Kidney epithelial cell (primary cell): Measurements from ENCODE around the gene TAB3. TPM values are rescaled to one million over a fixed set of nuclear protein-coding genes. Genes with fewer than 3 reads are reported as not detected.

Experiments
- DNase-seq: peaks from one replicate; pipeline ENCODE4 v3.0.0-alpha.2; 2010; ENCODE audit warnings: low read depth
- H3K27me3 ChIP-seq: 2 replicates; pipeline ENCODE4 v1.6.0; 2011; ENCODE audit warnings: low read length; ENCODE audit not compliant: control insufficient read depth, insufficient read depth
- H3K36me3 ChIP-seq: 2 replicates; pipeline ENCODE4 v1.5.1; 2011; ENCODE audit warnings: low read length; ENCODE audit not compliant: control insufficient read depth, insufficient read depth
- H3K4me3 ChIP-seq: 2 replicates; pipeline ENCODE4 v1.5.1; 2011; ENCODE audit warnings: low read depth, mild to moderate bottlenecking, control low read depth, low read length
- total RNA-seq: library from RNA; depleted of rRNA; stranded (reverse); fragments of >200 nt; gene quantifications from 2 replicates; pipeline ENCODE4 v1.2.3, GENCODE V29; 2015
- TF ChIP-seq, protein P1 (sequence below): IDR thresholded peaks from 2 replicates; pipeline ENCODE4 v1.5.1; 2011; ENCODE audit warnings: mild to moderate bottlenecking, moderate library complexity, low read length, control low read depth, inconsistent platforms; ENCODE audit not compliant: insufficient read depth, poor library complexity, severe bottlenecking

The TAB3 gene
- total RNA-seq, 1 donor from 2014 or later: 35.7 TPM

DNA sequence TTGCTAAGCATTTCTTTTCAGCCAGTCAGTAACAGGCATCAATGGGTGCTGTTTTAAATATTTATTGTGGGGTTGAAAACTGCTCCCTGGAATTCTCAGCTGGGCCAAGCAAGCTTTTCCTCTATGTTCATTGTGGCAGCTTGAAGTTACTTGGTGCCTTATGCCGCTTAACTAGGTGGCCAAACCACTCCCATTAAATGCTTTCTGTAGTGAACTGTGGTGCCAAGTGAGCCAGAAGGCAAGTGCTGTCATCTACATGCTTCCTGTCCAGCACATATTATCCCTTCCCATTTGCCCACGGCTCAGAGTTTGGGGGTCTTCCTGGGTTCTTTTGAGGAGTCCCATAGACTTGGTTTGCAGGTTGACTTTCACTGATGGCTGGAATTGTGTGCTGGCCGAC is 64.8 kb downstream of the TAB3 start:
- Histone ChIP-seq H3K36me3 (no peaks in the 10 kb centered on the region), H3K4me3 (no peak overlapping the region), H3K27me3 (no peaks in the 10 kb centered on the region)
- TF ChIP-seq, protein P1, sequence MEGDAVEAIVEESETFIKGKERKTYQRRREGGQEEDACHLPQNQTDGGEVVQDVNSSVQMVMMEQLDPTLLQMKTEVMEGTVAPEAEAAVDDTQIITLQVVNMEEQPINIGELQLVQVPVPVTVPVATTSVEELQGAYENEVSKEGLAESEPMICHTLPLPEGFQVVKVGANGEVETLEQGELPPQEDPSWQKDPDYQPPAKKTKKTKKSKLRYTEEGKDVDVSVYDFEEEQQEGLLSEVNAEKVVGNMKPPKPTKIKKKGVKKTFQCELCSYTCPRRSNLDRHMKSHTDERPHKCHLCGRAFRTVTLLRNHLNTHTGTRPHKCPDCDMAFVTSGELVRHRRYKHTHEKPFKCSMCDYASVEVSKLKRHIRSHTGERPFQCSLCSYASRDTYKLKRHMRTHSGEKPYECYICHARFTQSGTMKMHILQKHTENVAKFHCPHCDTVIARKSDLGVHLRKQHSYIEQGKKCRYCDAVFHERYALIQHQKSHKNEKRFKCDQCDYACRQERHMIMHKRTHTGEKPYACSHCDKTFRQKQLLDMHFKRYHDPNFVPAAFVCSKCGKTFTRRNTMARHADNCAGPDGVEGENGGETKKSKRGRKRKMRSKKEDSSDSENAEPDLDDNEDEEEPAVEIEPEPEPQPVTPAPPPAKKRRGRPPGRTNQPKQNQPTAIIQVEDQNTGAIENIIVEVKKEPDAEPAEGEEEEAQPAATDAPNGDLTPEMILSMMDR: no peak
- no peak for DNase-seq

DNA sequence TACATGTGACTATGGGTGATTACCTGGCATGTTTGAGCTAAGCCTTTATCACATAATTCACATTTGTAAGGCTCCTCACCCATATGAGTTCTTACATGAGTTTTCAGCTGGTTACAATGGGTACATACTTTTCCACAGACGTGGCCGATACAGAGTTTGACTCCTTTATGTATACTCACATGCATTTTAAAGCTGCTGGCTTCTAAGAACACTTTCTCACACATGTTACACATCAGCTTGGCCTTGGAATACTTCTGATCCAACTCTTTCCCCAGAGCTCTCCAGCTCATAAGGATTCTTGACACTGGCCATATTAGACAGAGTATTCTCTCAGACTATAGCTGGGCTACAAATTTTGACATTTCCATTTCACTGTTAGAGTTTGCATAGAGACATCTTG is 66.3 kb downstream of the TAB3 start:
- Histone ChIP-seq H3K4me3 (no peak overlapping the region), H3K27me3 (no peaks in the 10 kb centered on the region), H3K36me3 (no peaks in the 10 kb centered on the region)
- DNase-seq: no peak
- TF ChIP-seq, protein P1: no peak

DNA sequence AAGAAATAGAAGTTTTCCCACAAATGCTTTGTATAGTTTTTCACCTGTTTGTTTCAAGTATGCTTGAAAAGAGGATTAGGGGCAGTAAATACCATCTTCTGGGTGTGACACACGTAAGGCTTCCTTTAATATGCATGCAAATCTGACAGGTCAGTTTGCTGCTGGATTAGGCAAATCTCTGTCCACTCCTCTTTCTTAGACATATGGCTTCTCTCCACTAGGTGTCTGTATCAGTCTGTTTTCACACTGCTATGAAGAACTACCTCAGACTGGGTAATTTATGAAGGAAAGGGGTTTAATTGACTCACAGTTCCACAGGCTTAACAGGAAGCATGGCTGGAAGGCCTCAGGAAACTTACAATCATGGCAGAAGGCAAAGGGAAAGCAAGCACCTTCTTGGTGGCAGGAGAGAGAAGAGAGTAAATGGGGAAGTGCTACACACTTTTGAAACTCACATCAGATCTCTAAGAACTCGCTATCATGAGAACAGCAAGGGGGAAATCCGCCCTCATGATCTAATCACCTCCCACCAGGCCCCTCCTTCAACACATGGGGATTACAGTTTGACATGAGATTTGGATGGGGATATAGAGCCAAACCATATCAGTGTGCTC is 66.9 kb downstream of the TAB3 start:
- TF ChIP-seq, protein P1: no peak
- DNase-seq: no peak
- Histone ChIP-seq H3K27me3 (no peaks in the 10 kb centered on the region), H3K36me3 (no peaks in the 10 kb centered on the region), H3K4me3 (no peak overlapping the region)

- TF ChIP-seq, protein P1: no peak
- H3K36me3 ChIP-seq: no peaks in the 10 kb centered on the region
- no peak overlapping the region for H3K4me3 ChIP-seq
- DNase-seq: no peak
- no peaks in the 10 kb centered on the region for H3K27me3 ChIP-seq
Measured at GRCh38 chrX:30821116-30821515, 67.9 kb downstream of the TAB3 start.

DNA sequence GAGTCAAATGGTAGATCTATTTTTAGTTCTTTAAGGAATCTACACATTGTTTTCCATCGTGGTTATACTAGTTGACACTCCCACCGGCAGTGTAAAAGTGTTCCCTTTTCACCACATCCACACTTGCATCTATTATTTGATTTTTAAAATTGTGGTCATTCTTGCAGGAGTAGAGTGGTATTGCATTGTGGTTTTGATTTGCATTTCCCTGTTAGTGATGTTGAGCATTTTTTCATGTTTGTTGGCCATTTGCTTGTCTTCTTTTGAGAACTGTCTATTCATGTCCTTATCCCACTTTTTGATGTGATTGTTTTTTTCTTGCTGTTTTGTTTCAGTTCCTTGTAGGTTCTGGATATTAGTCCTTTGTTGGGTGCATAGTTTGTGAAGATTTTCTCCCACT is 70.0 kb downstream of the TAB3 start:
- TF ChIP-seq, protein P1: no peak
- DNase-seq: no peak
- Histone ChIP-seq H3K36me3 (no peaks in the 10 kb centered on the region), H3K4me3 (no peak overlapping the region), H3K27me3 (no peaks in the 10 kb centered on the region)

DNA sequence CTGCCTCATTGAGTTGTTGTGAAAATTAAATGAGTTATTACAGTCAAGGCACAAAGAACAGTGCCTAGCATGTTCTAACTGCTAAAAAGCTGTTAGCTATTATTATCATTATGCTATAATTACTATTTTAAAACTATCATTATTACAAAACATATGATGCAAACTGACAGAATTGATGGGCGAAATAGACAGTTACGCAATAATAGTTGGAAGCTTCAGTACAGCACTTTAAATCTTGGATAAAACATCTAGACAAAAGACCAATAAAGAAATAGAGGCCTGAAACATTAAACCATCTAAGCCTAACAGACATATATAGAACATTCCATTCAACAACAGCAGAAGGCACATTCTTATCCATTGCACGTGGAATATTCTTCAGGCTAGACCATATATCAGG is 73.0 kb downstream of the TAB3 start:
- no peaks in the 10 kb centered on the region for H3K27me3 ChIP-seq
- TF ChIP-seq, protein P1: no peak

More for the DNA sequence above, 73.0 kb downstream of the TAB3 start:
- Histone ChIP-seq H3K36me3 (no peaks in the 10 kb centered on the region), H3K4me3 (no peak overlapping the region)
- no peak for DNase-seq
